Thoracic aorta (tissue), 2 donors: ENCODE results near the gene INHA. TPM values are rescaled to one million over a fixed set of nuclear protein-coding genes. Genes with fewer than 3 reads are reported as not detected.

Experiments
- ATAC-seq: fragments of 150-250 bp; one replicate; pipeline ENCODE4 v1.8.0; 2017; ENCODE audit warnings: low read depth; ENCODE audit not compliant: insufficient number of reproducible peaks, low FRiP score
- DNase-seq: peaks from one replicate; pipeline ENCODE4 v3.0.0-alpha.2; 2020; ENCODE audit warnings: low spot score
- H3K27ac ChIP-seq, 2 donors: fragments of 200-600 bp; sonication (generic); 1 replicate in 1 of 2; 2 replicates in 1 of 2; pipeline ENCODE4 v1.5.1; 2016; ENCODE audit warnings: mild to moderate bottlenecking in 2 of 2, moderate library complexity in 2 of 2
- H3K27me3 ChIP-seq: fragments of 200-600 bp; sonication (generic); replicated peaks from 2 replicates; pipeline ENCODE4 v1.6.0; 2016; ENCODE audit warnings: mild to moderate bottlenecking; ENCODE audit not compliant: insufficient read depth
- H3K36me3 ChIP-seq: fragments of 200-600 bp; sonication (generic); one replicate; pipeline ENCODE4 v1.5.1; 2016
- H3K4me1 ChIP-seq, 2 donors: fragments of 200-600 bp; sonication (generic); 1 replicate in 1 of 2; 2 replicates in 1 of 2; pipeline versions ENCODE4 v1.5.1 to v1.6.0; 2016; ENCODE audit warnings: low read depth in 2 of 2, mild to moderate bottlenecking in 1 of 2; ENCODE audit not compliant: control insufficient read depth in 1 of 2
- H3K4me3 ChIP-seq: fragments of 200-600 bp; sonication (generic); 2 replicates; pipeline ENCODE4 v1.5.1; 2016; ENCODE audit warnings: mild to moderate bottlenecking
- H3K9me3 ChIP-seq: fragments of 200-600 bp; sonication (generic); 2 replicates; pipeline ENCODE4 v1.5.1; 2016
- CTCF ChIP-seq: fragments of 200-600 bp; sonication (generic); IDR thresholded peaks from one replicate; pipeline ENCODE4 v1.5.1; 2019; ENCODE audit warnings: antibody characterized with exemption
- total RNA-seq, 2 donors: library from RNA; depleted of rRNA; stranded (reverse); fragments of >200 nt; gene quantifications; one replicate each; pipeline versions ENCODE4 v1.1.0 to v1.2.3, GENCODE V29; 2016

The INHA gene
- total RNA-seq, 2 donors from 2014 or later, result 1.2 to 1.6 TPM

GRCh38 chr2:219620546-219620945 is 48.4 kb downstream of the INHA start:
- Histone ChIP-seq H3K36me3 (peaks cover 3% of the 10 kb centered on the region), H3K9me3 (no peaks in the 10 kb centered on the region), H3K27ac (no peak overlapping the region), H3K4me3 (no peak overlapping the region), H3K4me1 (no peaks in the 10 kb centered on the region), H3K27me3 (no peaks in the 10 kb centered on the region)
- DNase-seq (no peak), ATAC-seq (no peak)
- no peak for TF ChIP-seq CTCF

- Histone ChIP-seq H3K27me3 (no peaks in the 10 kb centered on the region), H3K9me3 (no peaks in the 10 kb centered on the region), H3K4me3 (no peak overlapping the region), H3K4me1 (no peaks in the 10 kb centered on the region), H3K27ac (no peak overlapping the region), H3K36me3 (no peaks in the 10 kb centered on the region)
- DNase-seq (no peak), ATAC-seq (no peak)
- no peak for TF ChIP-seq CTCF
Observed at GRCh38 chr2:219621935-219622334, 49.8 kb downstream of the INHA start.

- DNase-seq (no peak), ATAC-seq (no peak)
- H3K27me3 ChIP-seq, result no peaks in the 10 kb centered on the region
- H3K9me3 ChIP-seq, result no peaks in the 10 kb centered on the region
- H3K27ac ChIP-seq, result no peak overlapping the region
- no peak for TF ChIP-seq CTCF
- H3K36me3 ChIP-seq, result no peaks in the 10 kb centered on the region
- H3K4me1 ChIP-seq, result no peaks in the 10 kb centered on the region
- H3K4me3 ChIP-seq, result no peak overlapping the region
Observed at GRCh38 chr2:219622472-219622871, 50.4 kb downstream of the INHA start.

- Histone ChIP-seq H3K27me3 (no peaks in the 10 kb centered on the region), H3K4me1 (peaks cover 3 to 7% of the 10 kb centered on the region in 2 donors), H3K9me3 (no peaks in the 10 kb centered on the region), H3K4me3 (no peak overlapping the region), H3K36me3 (no peaks in the 10 kb centered on the region), H3K27ac (no peak overlapping the region)
- no peak for TF ChIP-seq CTCF
- ATAC-seq (no peak), DNase-seq (no peak)
Observed at GRCh38 chr2:219624565-219624964, 52.5 kb downstream of the INHA start.

GRCh38 chr2:219625179-219625578 is 53.1 kb downstream of the INHA start:
- no peak for DNase-seq
- no peaks in the 10 kb centered on the region for H3K9me3 ChIP-seq
- ATAC-seq, result no peak
- no peak for TF ChIP-seq CTCF
- no peak overlapping the region for H3K4me3 ChIP-seq
- H3K36me3 ChIP-seq, result no peaks in the 10 kb centered on the region
- no peak overlapping the region for H3K27ac ChIP-seq
- H3K4me1 ChIP-seq, result peaks cover 3 to 7% of the 10 kb centered on the region in 2 donors
- H3K27me3 ChIP-seq, result no peaks in the 10 kb centered on the region

Other genes starting within 250 kb of the INHA start
- gene RESP18, start 239.6 kb upstream of the INHA start, total RNA-seq, result not detected
- 10 to 100 TPM; 42.7 to 51.2 TPM for gene DNPEP, start 184.4 kb upstream of the INHA start, total RNA-seq
- 100 to 1,000 TPM; 146 to 302 TPM for gene DES, start 153.9 kb upstream of the INHA start, total RNA-seq
- 100 to 1,000 TPM; 426 to 455 TPM for gene SPEG, start 137.5 kb upstream of the INHA start, total RNA-seq
- 10 to 100 TPM; 30.5 to 56.5 TPM for gene GMPPA, start 73.4 kb upstream of the INHA start, total RNA-seq
- gene ASIC4, start 57.8 kb upstream of the INHA start, total RNA-seq, result under 1 TPM in 1 of 2 donors, not detected in 1; 0.41 TPM
- 100 to 1,000 TPM; 184 to 269 TPM for gene CHPF, start 28.5 kb upstream of the INHA start, total RNA-seq
- 1 to 10 TPM; 1.4 to 3.9 TPM for gene TMEM198, start 28.3 kb upstream of the INHA start, total RNA-seq
- gene OBSL1, start 771 bp upstream of the INHA start, total RNA-seq, result 100 to 1,000 TPM in 1 of 2 donors, 10 to 100 TPM in 1; 88.7 to 151 TPM
- gene STK11IP, start 25.5 kb downstream of the INHA start, total RNA-seq, result 10 to 100 TPM; 20.0 to 25.3 TPM
- 1 to 10 TPM; 5.6 to 6.5 TPM for gene SLC4A3, start 55.3 kb downstream of the INHA start, total RNA-seq